ENCODE data around the gene CRYGB.

Gene CRYGB, protein sequence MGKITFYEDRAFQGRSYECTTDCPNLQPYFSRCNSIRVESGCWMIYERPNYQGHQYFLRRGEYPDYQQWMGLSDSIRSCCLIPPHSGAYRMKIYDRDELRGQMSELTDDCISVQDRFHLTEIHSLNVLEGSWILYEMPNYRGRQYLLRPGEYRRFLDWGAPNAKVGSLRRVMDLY

DNA sequence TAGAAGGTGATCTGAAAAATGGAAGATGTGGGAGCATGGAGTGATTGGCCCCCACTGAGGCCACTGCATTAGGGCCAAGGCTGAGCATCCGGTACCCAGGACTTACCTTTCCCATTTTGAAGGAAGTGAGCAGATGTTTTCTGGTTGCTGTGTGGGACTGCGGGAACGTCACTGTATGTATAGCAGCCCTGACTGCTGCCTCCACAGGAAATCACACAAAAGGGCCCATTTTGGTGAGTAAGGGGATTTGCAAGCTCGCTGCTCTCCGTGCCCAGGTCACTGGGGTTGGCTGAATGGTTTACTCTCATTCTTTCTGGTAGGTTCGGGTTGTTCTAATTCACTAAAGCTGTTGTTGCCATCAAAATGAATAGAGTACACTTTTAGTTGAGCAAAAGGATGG lies at the start of gene CRYGB:
CRYGB (minus strand) TSS at position 153 of the 400 bp plus-strand sequence; CDS start at position 115, 38 bp downstream.
- Histone ChIP-seq H2AFZ (ENCODE audit: low read depth, low read length) (no peak within 1 kb of the TSS), H3K4me3 (ENCODE audit: low read length) (no peak within 1 kb of the TSS), H3K9me3 (ENCODE audit: low read length) (no peaks in the 10 kb centered on the region), H3K4me1 (ENCODE audit: insufficient read depth, low read length) (no peaks in the 10 kb centered on the region), H3K36me3 (ENCODE audit: insufficient read depth, low read length) (no peaks in the 10 kb centered on the region), H3K27me3 (ENCODE audit: insufficient read depth, low read length) (no peaks in the 10 kb centered on the region)

DNA sequence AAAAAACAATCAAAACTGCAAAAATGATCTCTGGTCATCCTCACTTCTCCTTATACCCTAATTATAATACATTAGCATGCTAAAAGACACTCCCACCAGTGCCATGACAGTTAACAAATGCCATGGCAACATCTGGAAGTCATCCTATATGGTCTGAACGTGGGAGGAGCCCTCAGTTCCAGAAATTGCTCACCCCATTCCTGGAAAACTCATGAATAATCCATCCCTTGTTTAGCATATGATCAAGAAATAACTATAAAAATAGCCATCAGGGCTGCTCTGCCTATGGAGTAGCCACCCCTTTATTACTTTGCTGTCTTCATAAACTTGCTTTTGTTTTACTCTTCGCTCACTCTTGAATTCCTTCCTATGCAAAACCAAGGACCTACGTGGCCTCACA lies 49.6 kb upstream of the CRYGB start:
- no peak overlapping the region for H3K4me3 ChIP-seq (ENCODE audit: low read length)
- no peaks in the 10 kb centered on the region for H3K27me3 ChIP-seq (ENCODE audit: insufficient read depth, low read length)
- H3K36me3 ChIP-seq (ENCODE audit: insufficient read depth, low read length), result no peaks in the 10 kb centered on the region
- H3K4me1 ChIP-seq (ENCODE audit: insufficient read depth, low read length), result peaks cover 45% of the 10 kb centered on the region
- H2AFZ ChIP-seq (ENCODE audit: low read depth, low read length), result no peak overlapping the region
- H3K9me3 ChIP-seq (ENCODE audit: low read length), result no peaks in the 10 kb centered on the region

DNA sequence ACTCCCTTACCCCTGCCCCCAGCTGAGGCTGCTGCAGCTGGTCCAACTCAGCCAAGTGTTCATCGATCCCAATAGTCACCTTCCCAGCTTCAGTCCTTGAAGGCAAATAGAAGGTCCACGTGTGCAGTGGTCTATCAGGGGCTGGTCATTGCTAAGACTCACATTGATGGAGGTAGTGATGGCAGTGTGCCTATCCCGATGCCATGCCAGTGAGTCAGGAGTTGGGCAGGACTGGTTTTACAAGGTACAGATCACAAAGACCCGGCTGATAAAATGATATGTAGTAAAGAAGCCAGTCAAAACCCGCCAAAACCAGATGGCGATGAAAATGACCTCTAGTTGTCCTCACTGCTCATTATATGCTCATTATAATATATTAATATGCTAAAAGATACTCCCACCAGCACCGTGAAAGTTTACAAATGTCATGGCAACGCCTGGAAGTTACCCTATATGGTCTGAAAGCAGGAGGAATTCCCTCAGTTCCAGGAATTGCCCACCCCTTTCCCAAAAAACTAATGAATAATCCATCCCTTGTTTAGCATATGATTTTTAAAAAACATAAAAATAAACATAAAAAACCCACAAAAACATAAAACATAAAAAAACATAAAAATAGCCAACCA lies 46.8 kb upstream of the CRYGB start:
- Histone ChIP-seq H3K9me3 (ENCODE audit: low read length) (no peaks in the 10 kb centered on the region), H3K36me3 (ENCODE audit: insufficient read depth, low read length) (no peaks in the 10 kb centered on the region), H3K4me1 (ENCODE audit: insufficient read depth, low read length) (peaks cover 62% of the 10 kb centered on the region), H3K4me3 (ENCODE audit: low read length) (no peak overlapping the region), H3K27me3 (ENCODE audit: insufficient read depth, low read length) (no peaks in the 10 kb centered on the region), H2AFZ (ENCODE audit: low read depth, low read length) (no peak overlapping the region)

DNA sequence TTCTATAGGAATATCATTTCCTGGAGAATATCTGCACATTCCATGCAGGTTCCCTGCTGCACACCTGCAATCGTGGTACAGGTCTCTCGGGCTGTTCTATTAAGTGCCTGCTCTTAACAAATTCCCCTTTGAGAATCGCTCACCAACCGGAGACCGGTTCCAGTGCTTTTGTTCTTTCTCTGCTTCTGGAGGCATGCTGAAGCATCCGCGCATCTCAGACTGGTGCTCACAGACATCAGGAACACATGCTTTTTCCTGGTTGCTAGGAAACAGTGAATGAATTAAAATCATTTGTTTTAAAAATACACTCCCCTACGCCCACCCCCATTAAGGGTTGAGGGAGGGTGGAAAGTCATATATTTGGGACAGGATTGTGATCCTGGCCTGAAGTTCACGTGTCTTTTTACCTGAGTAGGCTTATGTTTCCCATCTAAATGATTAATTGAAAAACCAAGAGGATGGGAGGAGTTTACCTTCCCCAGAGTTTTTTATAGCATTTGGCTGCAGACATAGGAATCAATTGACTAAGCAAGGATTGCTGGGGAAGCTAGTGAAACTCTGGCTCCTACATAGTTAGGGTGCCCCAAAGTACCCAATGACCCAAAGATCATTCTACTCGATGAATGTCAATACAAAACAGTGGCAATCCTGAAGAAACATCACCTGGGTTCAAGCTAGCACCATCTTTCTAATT lies 44.0 kb upstream of the CRYGB start, which contains the start of gene C2orf80:
C2orf80 (minus strand) TSS at position 221 of the 694 bp plus-strand sequence. CDS start 3,044 bp downstream, outside the sequence.
- H3K27me3 ChIP-seq (ENCODE audit: insufficient read depth, low read length), result no peaks in the 10 kb centered on the region
- H3K36me3 ChIP-seq (ENCODE audit: insufficient read depth, low read length), result no peaks in the 10 kb centered on the region
- H3K4me3 ChIP-seq (ENCODE audit: low read length), result peak within 1 kb of the TSS; percentile 44
- H3K4me1 ChIP-seq (ENCODE audit: insufficient read depth, low read length), result peaks cover 70% of the 10 kb centered on the region
- no peaks in the 10 kb centered on the region for H3K9me3 ChIP-seq (ENCODE audit: low read length)
- H2AFZ ChIP-seq (ENCODE audit: low read depth, low read length), result no peak within 1 kb of the TSS

DNA sequence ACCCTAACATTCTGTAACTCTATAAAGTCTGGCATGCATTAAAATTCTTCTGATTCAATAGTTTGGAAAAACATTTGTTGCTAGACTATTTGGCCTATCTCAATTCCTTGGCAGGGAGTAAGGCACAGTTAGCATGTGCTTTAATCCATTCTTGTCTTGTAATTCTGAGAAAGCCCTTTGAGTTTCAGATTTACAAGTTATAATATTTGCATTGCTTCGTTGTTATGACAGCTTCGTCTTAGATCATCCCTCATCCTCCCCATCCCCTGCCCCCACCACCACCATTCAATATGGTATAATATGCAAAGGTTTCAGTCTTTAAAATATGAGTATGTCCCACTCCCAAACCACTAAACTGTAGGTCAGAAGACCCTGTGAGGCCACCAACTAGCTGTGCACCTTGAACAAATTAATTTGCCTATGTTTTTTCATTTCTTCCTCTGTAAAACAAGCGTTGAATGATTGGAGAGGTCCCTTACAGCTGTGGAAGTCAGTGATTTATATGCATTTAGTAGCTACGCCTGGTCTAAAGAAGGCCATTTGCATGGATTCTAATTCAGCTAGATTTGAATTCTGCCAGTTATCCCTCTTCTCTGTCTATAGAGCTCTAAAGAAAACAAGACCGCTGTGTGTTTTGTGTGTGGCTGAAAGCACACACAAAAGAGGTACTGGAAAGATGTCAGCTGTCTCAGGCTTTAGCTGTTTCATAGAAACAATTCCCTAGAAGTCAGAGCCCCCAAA lies 43.3 kb upstream of the CRYGB start:
- H3K4me1 ChIP-seq (ENCODE audit: insufficient read depth, low read length), result peaks cover 76% of the 10 kb centered on the region

DNA sequence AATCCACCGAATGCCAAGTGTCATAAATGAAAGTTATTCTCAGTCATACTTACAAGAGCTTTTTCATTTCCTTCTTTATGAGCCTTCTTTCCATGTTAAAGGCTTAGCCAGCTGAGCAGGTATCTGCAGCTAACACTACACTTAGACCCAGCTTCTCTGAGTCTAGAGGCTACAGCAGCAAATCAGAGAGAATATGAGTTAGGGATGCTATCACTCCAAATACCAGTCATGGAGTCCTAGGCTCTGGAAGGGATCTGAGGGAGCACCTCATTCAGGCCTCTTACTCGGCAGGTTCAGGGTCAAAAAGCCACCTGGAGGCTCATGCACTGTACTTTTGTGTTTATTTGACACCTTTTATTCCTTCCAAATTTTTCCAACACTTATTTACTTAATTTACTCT lies 40.9 kb upstream of the CRYGB start:
- Histone ChIP-seq H3K4me1 (ENCODE audit: insufficient read depth, low read length) (peaks cover 68% of the 10 kb centered on the region), H3K27me3 (ENCODE audit: insufficient read depth, low read length) (no peaks in the 10 kb centered on the region), H3K9me3 (ENCODE audit: low read length) (no peaks in the 10 kb centered on the region), H2AFZ (ENCODE audit: low read depth, low read length) (no peak overlapping the region), H3K4me3 (ENCODE audit: low read length) (peak overlapping the region; percentile 24), H3K36me3 (ENCODE audit: insufficient read depth, low read length) (no peaks in the 10 kb centered on the region)

More for the DNA sequence above, 43.3 kb upstream of the CRYGB start:
- H2AFZ ChIP-seq (ENCODE audit: low read depth, low read length), result no peak overlapping the region
- no peaks in the 10 kb centered on the region for H3K36me3 ChIP-seq (ENCODE audit: insufficient read depth, low read length)
- no peaks in the 10 kb centered on the region for H3K9me3 ChIP-seq (ENCODE audit: low read length)
- peak overlapping the region; percentile 44 for H3K4me3 ChIP-seq (ENCODE audit: low read length)
- no peaks in the 10 kb centered on the region for H3K27me3 ChIP-seq (ENCODE audit: insufficient read depth, low read length)

DNA sequence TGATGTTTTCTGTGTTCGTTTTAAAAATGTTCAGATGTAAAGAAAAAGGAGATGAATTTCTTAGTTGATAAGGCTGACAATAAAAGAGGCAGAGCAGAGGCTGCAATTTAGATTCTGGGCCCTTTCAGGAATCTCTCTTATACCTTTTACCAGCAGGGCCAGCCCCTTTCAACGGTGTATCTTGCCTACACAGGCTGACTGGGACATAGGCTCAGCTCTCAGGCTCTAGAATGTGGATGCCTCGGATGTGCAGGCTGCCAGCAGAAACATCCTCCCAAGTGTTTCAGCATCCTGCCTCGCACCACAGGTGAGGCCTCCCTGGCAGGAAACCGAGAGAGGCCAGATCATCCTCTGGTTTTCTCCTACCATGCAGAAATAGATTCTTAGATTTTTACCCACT lies 40.5 kb upstream of the CRYGB start:
- no peaks in the 10 kb centered on the region for H3K9me3 ChIP-seq (ENCODE audit: low read length)
- H3K4me1 ChIP-seq (ENCODE audit: insufficient read depth, low read length), result peaks cover 68% of the 10 kb centered on the region
- H3K36me3 ChIP-seq (ENCODE audit: insufficient read depth, low read length), result no peaks in the 10 kb centered on the region
- no peak overlapping the region for H2AFZ ChIP-seq (ENCODE audit: low read depth, low read length)
- H3K27me3 ChIP-seq (ENCODE audit: insufficient read depth, low read length), result no peaks in the 10 kb centered on the region
- peak overlapping the region; percentile 24 for H3K4me3 ChIP-seq (ENCODE audit: low read length)

DNA sequence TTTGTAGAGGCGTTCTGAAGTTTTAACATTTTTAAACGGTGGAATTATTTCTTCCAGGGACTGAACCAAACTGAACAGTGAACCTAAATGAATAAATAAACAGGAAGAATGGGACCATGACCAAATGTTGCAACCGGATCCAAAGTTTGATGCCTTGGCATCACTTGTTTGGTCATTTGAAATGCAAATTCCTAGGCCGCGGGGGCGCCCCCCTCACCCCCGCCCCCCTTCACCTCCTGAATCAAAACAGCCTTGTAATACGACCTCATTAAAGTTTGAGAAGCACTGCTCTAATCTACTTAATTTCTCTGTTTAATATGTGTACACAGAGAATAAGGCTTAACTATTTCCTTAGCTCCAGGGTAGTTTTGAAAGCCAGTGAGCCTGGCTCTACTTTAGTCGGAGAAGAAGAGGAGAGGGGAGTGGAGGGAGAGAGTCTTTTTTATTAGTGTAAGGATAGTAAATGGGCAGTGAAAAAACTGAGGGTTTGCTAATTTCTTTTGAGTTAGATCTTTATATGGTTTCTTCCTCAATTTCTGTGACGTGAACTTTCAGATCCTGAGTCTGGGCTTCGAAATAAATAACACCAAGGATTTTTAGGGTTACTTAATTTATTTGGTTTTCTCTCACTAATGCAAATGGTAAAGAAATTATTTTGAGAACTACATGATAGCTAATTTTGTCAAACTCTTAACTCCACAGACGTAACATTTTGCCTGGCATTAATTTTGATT lies 38.2 kb upstream of the CRYGB start:
- H3K9me3 ChIP-seq (ENCODE audit: low read length), result no peaks in the 10 kb centered on the region
- no peak overlapping the region for H2AFZ ChIP-seq (ENCODE audit: low read depth, low read length)
- H3K4me3 ChIP-seq (ENCODE audit: low read length), result no peak overlapping the region
- H3K36me3 ChIP-seq (ENCODE audit: insufficient read depth, low read length), result no peaks in the 10 kb centered on the region
- H3K27me3 ChIP-seq (ENCODE audit: insufficient read depth, low read length), result no peaks in the 10 kb centered on the region
- peaks cover 52% of the 10 kb centered on the region for H3K4me1 ChIP-seq (ENCODE audit: insufficient read depth, low read length)

DNA sequence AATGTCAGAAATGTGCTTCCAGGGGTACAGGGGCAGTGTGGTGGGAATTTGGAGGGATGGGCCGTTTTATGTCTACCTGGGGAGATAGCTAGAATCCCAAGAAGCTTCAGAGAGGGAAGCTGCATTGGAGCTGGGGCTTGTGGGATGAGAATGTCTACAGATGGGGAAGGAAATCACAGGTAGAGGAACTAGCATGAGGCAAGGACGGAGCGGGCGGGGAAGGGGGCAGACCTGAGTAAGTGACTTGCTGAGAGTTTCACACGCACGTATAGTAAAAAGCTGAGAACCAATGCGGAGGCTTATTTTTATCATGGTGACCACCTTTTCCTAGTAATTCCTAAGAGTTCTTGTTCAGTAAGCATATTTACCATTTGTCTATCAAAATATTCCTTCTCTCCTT lies 37.6 kb upstream of the CRYGB start:
- Histone ChIP-seq H3K9me3 (ENCODE audit: low read length) (no peaks in the 10 kb centered on the region), H3K27me3 (ENCODE audit: insufficient read depth, low read length) (no peaks in the 10 kb centered on the region), H3K4me3 (ENCODE audit: low read length) (no peak overlapping the region), H3K36me3 (ENCODE audit: insufficient read depth, low read length) (no peaks in the 10 kb centered on the region), H2AFZ (ENCODE audit: low read depth, low read length) (no peak overlapping the region), H3K4me1 (ENCODE audit: insufficient read depth, low read length) (peaks cover 46% of the 10 kb centered on the region)

DNA sequence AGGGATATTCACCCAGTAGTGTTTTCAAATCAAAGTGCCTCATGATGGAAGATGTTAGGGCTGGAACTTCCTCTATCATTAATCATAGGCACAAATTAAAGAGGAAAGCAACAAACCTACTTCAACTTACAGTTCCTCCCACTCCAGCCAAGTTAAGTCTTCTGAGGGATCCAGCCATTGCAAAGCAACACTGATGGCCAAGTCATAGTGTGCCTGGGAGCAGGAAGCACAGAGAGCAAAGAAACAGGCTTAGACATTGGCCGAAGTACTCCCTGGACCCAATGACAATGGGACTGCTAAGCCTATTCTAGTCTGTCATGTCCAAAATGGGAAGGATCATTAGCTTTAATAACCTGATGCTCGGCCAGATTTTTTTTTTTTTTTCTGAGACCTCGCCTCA lies 36.9 kb upstream of the CRYGB start:
- H3K27me3 ChIP-seq (ENCODE audit: insufficient read depth, low read length), result no peaks in the 10 kb centered on the region
- H3K4me3 ChIP-seq (ENCODE audit: low read length), result no peak overlapping the region
- no peak overlapping the region for H2AFZ ChIP-seq (ENCODE audit: low read depth, low read length)
- no peaks in the 10 kb centered on the region for H3K36me3 ChIP-seq (ENCODE audit: insufficient read depth, low read length)
- H3K4me1 ChIP-seq (ENCODE audit: insufficient read depth, low read length), result peaks cover 39% of the 10 kb centered on the region
- H3K9me3 ChIP-seq (ENCODE audit: low read length), result no peaks in the 10 kb centered on the region

DNA sequence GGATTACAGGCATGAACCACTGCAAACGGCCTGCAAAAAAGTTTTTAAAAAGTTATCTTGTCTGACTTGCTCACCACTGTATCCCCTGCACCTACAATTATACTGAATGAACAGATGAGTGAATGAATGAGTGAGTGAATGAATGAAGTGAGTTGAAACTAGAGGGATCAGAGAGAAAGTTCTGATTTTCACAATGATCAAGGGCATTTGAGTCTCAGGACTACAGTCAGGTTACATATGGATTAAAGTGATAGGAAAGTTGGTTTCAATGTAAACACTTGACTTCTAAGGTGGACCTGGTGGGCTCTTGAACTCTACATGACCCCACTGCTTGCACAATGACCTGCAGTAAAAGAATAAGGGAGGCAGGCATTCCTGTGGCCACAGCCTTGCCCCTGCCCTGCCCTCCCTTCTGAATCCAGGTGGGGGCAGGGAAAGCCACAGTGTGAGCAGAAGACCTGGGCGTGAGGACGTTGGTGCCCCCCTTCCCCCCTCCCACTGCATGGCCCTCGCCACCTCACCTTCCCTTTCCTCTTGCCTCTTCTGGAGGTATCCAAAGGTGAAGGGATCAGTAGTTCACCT lies 33.2 kb upstream of the CRYGB start:
- Histone ChIP-seq H3K9me3 (ENCODE audit: low read length) (no peaks in the 10 kb centered on the region), H3K4me1 (ENCODE audit: insufficient read depth, low read length) (peaks cover 12% of the 10 kb centered on the region), H3K4me3 (ENCODE audit: low read length) (no peak overlapping the region), H3K27me3 (ENCODE audit: insufficient read depth, low read length) (no peaks in the 10 kb centered on the region), H2AFZ (ENCODE audit: low read depth, low read length) (no peak overlapping the region), H3K36me3 (ENCODE audit: insufficient read depth, low read length) (no peaks in the 10 kb centered on the region)

DNA sequence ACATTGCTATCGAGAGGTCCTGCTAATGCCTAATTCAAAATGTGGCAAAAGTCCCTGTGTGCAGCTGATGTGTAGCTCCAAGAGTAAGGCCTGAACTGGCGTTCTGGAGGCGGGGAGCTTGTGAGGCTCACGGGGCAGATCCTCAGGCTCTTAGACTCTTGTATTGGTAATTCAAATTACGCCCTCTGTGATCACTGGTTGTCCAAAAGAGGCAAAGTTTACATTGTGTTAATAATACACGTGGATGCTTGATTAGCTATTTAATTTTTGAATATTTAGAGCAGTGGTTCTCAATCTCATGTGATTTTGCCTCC lies 29.8 kb upstream of the CRYGB start:
- Histone ChIP-seq H3K4me1 (ENCODE audit: insufficient read depth, low read length) (peaks cover 4% of the 10 kb centered on the region), H3K36me3 (ENCODE audit: insufficient read depth, low read length) (peaks cover 2% of the 10 kb centered on the region), H3K4me3 (ENCODE audit: low read length) (no peak overlapping the region), H3K27me3 (ENCODE audit: insufficient read depth, low read length) (no peaks in the 10 kb centered on the region), H2AFZ (ENCODE audit: low read depth, low read length) (no peak overlapping the region), H3K9me3 (ENCODE audit: low read length) (no peaks in the 10 kb centered on the region)

All from neuron (in vitro differentiated cells).